SK-N-SH treated with all-trans-retinoic acid at 6 μM for 48 hours (cell line): ENCODE data around the gene PLEKHG4.

ENCODE experiments used
- ARNTL ChIP-seq: fragments of 450-650 bp; formaldehyde crosslinking; IDR thresholded peaks from 2 replicates; pipeline ENCODE4 v1.5.0; 2020; ENCODE audit warnings: low read depth, mild to moderate bottlenecking, moderate library complexity, borderline replicate concordance
- BACH2 ChIP-seq: fragments of 250-450 bp; sonication (Bioruptor Pico); IDR thresholded peaks from 2 replicates; pipeline ENCODE4 v1.9.0; 2021; ENCODE audit warnings: mild to moderate bottlenecking, borderline replicate concordance
- CREB5 ChIP-seq: fragments of 250-450 bp; sonication (Bioruptor Pico); IDR thresholded peaks from 2 replicates; pipeline ENCODE4 v1.5.1; 2020; ENCODE audit warnings: low read depth, mild to moderate bottlenecking, moderate library complexity
- CSDC2 ChIP-seq: fragments of 250-450 bp; sonication (Bioruptor Pico); IDR thresholded peaks from 2 replicates; pipeline ENCODE4 v1.5.0; 2020; ENCODE audit warnings: mild to moderate bottlenecking, moderate library complexity
- CSRNP3 ChIP-seq: fragments of 250-450 bp; sonication (Bioruptor Pico); IDR thresholded peaks from 2 replicates; pipeline ENCODE4 v1.5.1; 2021; ENCODE audit warnings: mild to moderate bottlenecking, moderate library complexity
- POU6F1 ChIP-seq: fragments of 250-450 bp; sonication (Bioruptor Pico); IDR thresholded peaks from 2 replicates; pipeline ENCODE4 v1.8.0; 2021; ENCODE audit warnings: low read depth, mild to moderate bottlenecking, moderate library complexity, borderline replicate concordance
- RARB ChIP-seq: fragments of 250-450 bp; sonication (Bioruptor Pico); IDR thresholded peaks from 2 replicates; pipeline ENCODE4 v1.8.0; 2021; ENCODE audit warnings: mild to moderate bottlenecking, moderate library complexity
- ZFP3 ChIP-seq: fragments of 250-450 bp; sonication (Bioruptor Pico); IDR thresholded peaks from 2 replicates; pipeline ENCODE4 v1.5.0; 2020; ENCODE audit warnings: mild to moderate bottlenecking, moderate library complexity
- ZFP30 ChIP-seq: fragments of 450-650 bp; formaldehyde crosslinking; IDR thresholded peaks from 2 replicates; pipeline ENCODE4 v1.5.0; 2022; ENCODE audit warnings: mild to moderate bottlenecking, moderate library complexity
- ZNF565 ChIP-seq: fragments of 450-650 bp; formaldehyde crosslinking; conservative IDR thresholded peaks from 2 replicates; pipeline ENCODE4 v1.5.0; 2020; ENCODE audit warnings: low read depth, mild to moderate bottlenecking, moderate library complexity
- ZNF8 ChIP-seq: fragments of 450-650 bp; formaldehyde crosslinking; IDR thresholded peaks from 2 replicates; pipeline ENCODE4 v1.5.0; 2020; ENCODE audit warnings: mild to moderate bottlenecking, moderate library complexity

GRCh38 chr16:67302076-67302475 is 22.7 kb downstream of the PLEKHG4 start:
- TF ChIP-seq ZFP30: no peak
- TF ChIP-seq ARNTL (CRISPR knock-in tag): no peak
- TF ChIP-seq CSRNP3 (CRISPR knock-in tag): no peak
- no peak for TF ChIP-seq ZNF565 (CRISPR knock-in tag)
- TF ChIP-seq ZFP3: no peak
- TF ChIP-seq BACH2 (CRISPR knock-in tag): no peak
- no peak for TF ChIP-seq RARB
- no peak for TF ChIP-seq CSDC2 (CRISPR knock-in tag)
- TF ChIP-seq ZNF8 (CRISPR knock-in tag): no peak
- TF ChIP-seq CREB5: no peak
- no peak for TF ChIP-seq POU6F1 (CRISPR knock-in tag)
